Left lobe of liver (tissue), 2 donors: ENCODE measurements around the gene CGNL1. TPM values are rescaled to one million over a fixed set of nuclear protein-coding genes. Genes with fewer than 3 reads are reported as not detected.
A peak's percentile ranks its signal among the peaks of the same experiment; 100 is the strongest.

Source experiments
- ATAC-seq: fragments of 200-7000 bp; cut with Tn5 transposase; one replicate; pipeline ENCODE4 v1.9.1; 2020; ENCODE audit warnings: mild to moderate bottlenecking, moderate library complexity
- DNase-seq: peaks from one replicate; pipeline ENCODE4 v3.0.0-alpha.2; 2020; ENCODE audit warnings: low spot score
- total RNA-seq: library from RNA; stranded (reverse); gene quantifications from one replicate; pipeline ENCODE4 v1.2.1, GENCODE V29; 2021
- donor health status: DM: no; HTN: no; CAD: no; lungs with moderate emphysema.
- donor health status: DM: no; HTN: yes; CAD: no.

The CGNL1 gene
- total RNA-seq, 1 donor from 2014 or later: 42.9 TPM

GRCh38 chr15:57559875-57560274 lies 183.6 kb downstream of the CGNL1 start:
- DNase-seq (peak; percentile 93), ATAC-seq (peak; percentile 90)

- ATAC-seq (peak; percentile 89), DNase-seq (peak; percentile 90)
These were observed 184.9 kb downstream of the CGNL1 start for GRCh38 chr15:57561041-57561711.

GRCh38 chr15:57562196-57562769 lies 186.0 kb downstream of the CGNL1 start:
- no peak for ATAC-seq
- DNase-seq: no peak

- DNase-seq (no peak), ATAC-seq (no peak)
These were observed 187.1 kb downstream of the CGNL1 start for GRCh38 chr15:57563416-57563815.

GRCh38 chr15:57565311-57565710 lies 189.0 kb downstream of the CGNL1 start:
- ATAC-seq: no peak
- no peak for DNase-seq

- no peak for DNase-seq
- peak; percentile 52 for ATAC-seq
These were observed 190.5 kb downstream of the CGNL1 start for GRCh38 chr15:57566834-57567233.

- ATAC-seq (no peak), DNase-seq (no peak)
These were observed 191.6 kb downstream of the CGNL1 start for GRCh38 chr15:57567891-57568290.

GRCh38 chr15:57568299-57568698 lies 192.0 kb downstream of the CGNL1 start:
- no peak for ATAC-seq
- DNase-seq: no peak

GRCh38 chr15:57570340-57570739 lies 194.0 kb downstream of the CGNL1 start:
- ATAC-seq (peak; percentile 18), DNase-seq (no peak)

GRCh38 chr15:57570994-57571393 lies 194.7 kb downstream of the CGNL1 start:
- DNase-seq: no peak
- no peak for ATAC-seq

GRCh38 chr15:57571725-57572124 lies 195.4 kb downstream of the CGNL1 start:
- ATAC-seq: no peak
- DNase-seq: no peak

- no peak for ATAC-seq
These were observed 196.2 kb downstream of the CGNL1 start for GRCh38 chr15:57572468-57572867.

GRCh38 chr15:57573151-57573550 lies 196.8 kb downstream of the CGNL1 start:
- no peak for DNase-seq
- no peak for ATAC-seq

More at GRCh38 chr15:57572468-57572867, 196.2 kb downstream of the CGNL1 start:
- DNase-seq: no peak

- no peak for ATAC-seq
These were observed 199.1 kb downstream of the CGNL1 start for GRCh38 chr15:57575363-57575762.

GRCh38 chr15:57578288-57578900 lies 202.1 kb downstream of the CGNL1 start:
- DNase-seq (no peak), ATAC-seq (peak; percentile 27)

More at GRCh38 chr15:57575363-57575762, 199.1 kb downstream of the CGNL1 start:
- DNase-seq: no peak

- ATAC-seq: peak; percentile 19
- no peak for DNase-seq
These were observed 204.1 kb downstream of the CGNL1 start for GRCh38 chr15:57580428-57580827.

GRCh38 chr15:57580866-57581265 lies 204.6 kb downstream of the CGNL1 start:
- ATAC-seq: peak; percentile 90
- DNase-seq: no peak

- ATAC-seq (no peak), DNase-seq (no peak)
These were observed 205.8 kb downstream of the CGNL1 start for GRCh38 chr15:57582090-57582489.

GRCh38 chr15:57583282-57583681 lies 207.0 kb downstream of the CGNL1 start:
- ATAC-seq: no peak
- no peak for DNase-seq

- no peak for ATAC-seq
- no peak for DNase-seq
These were observed 207.4 kb downstream of the CGNL1 start for GRCh38 chr15:57583720-57584119.

- DNase-seq: no peak
- ATAC-seq: no peak
These were observed 210.5 kb downstream of the CGNL1 start for GRCh38 chr15:57586661-57587424.
